Measurements from ENCODE around the gene UBALD1.

GRCh38 chr16:4572715-4573114 is 42.0 kb downstream of the UBALD1 start:
- TF ChIP-seq CTCF (IDR thresholded peaks at IDR 0.05) (no peak), POLR2AphosphoS5 (IDR thresholded peaks at IDR 0.05) (peak; percentile 76)

Data from gastroesophageal sphincter (tissue), 3 donors.